HepG2 (cell line): ENCODE measurements around the gene LGALS1. TPM values are rescaled to one million over a fixed set of nuclear protein-coding genes. Genes with fewer than 3 reads are reported as not detected.

Experiments used
- ATF6 ChIP-seq: sonication (generic); formaldehyde crosslinking; conservative IDR thresholded peaks from 2 replicates; pipeline ENCODE4 v1.4.0; 2020; ENCODE audit warnings: missing genetic modification reagents
- CC2D1A ChIP-seq: sonication (generic); formaldehyde crosslinking; IDR thresholded peaks from 2 replicates; pipeline ENCODE4 v1.8.1; 2023; ENCODE audit warnings: mild to moderate bottlenecking, missing genetic modification reagents
- EEA1 ChIP-seq: sonication (generic); formaldehyde crosslinking; IDR thresholded peaks from 2 replicates; pipeline ENCODE4 v1.5.1; 2020; ENCODE audit warnings: mild to moderate bottlenecking, missing genetic modification reagents, borderline replicate concordance
- GATAD2A ChIP-seq: IDR thresholded peaks from 2 replicates; pipeline ENCODE4 v1.6.1; 2016
- GLMP ChIP-seq: sonication (generic); formaldehyde crosslinking; IDR thresholded peaks from 2 replicates; pipeline ENCODE4 v1.9.0; 2021; ENCODE audit warnings: missing genetic modification reagents, mild to moderate bottlenecking, borderline replicate concordance
- HMG20A ChIP-seq: IDR thresholded peaks from 2 replicates; pipeline ENCODE4 v1.6.1; 2016; ENCODE audit warnings: borderline replicate concordance
- MZF1 ChIP-seq: sonication (generic); formaldehyde crosslinking; IDR thresholded peaks from 2 replicates; pipeline ENCODE4 v1.8.1; 2023; ENCODE audit warnings: mild to moderate bottlenecking, missing genetic modification reagents, borderline replicate concordance
- NCOA2 ChIP-seq: sonication (generic); formaldehyde crosslinking; IDR thresholded peaks from 2 replicates; pipeline ENCODE4 v1.8.0; 2022; ENCODE audit warnings: inconsistent platforms
- SOX13 ChIP-seq, 3 experiments: fragments of 450-650 bp in 1 of 3; sonication (generic) in 1 of 3; formaldehyde crosslinking in 1 of 3; IDR thresholded peaks in 2 of 3; conservative IDR thresholded peaks in 1 of 3; 2 replicates each; pipeline versions ENCODE4 v1.5.0 to v1.6.1; 2016 to 2020; ENCODE audit warnings: antibody characterized with exemption in 1 of 3, mild to moderate bottlenecking in 1 of 3, missing compliant biosample characterization in 1 of 3, missing genetic modification reagents in 1 of 3, moderate library complexity in 1 of 3
- SOX6 ChIP-seq, 2 experiments: fragments of 450-650 bp in 1 of 2; sonication (generic) in 1 of 2; formaldehyde crosslinking in 1 of 2; IDR thresholded peaks; 2 replicates each; pipeline versions ENCODE4 v1.4.0 to v1.6.1; 2017 to 2020; ENCODE audit warnings: antibody characterized with exemption in 1 of 2, mild to moderate bottlenecking in 1 of 2, missing genetic modification reagents in 1 of 2
- ZFP36L2 ChIP-seq: sonication (generic); formaldehyde crosslinking; IDR thresholded peaks from 2 replicates; pipeline ENCODE4 v1.4.0; 2020; ENCODE audit warnings: missing genetic modification reagents
- ZNF335 ChIP-seq: sonication (generic); formaldehyde crosslinking; IDR thresholded peaks from 2 replicates; pipeline ENCODE4 v1.4.0; 2020; ENCODE audit warnings: missing genetic modification reagents
- ZNF337 ChIP-seq: sonication (generic); formaldehyde crosslinking; IDR thresholded peaks from 2 replicates; pipeline ENCODE4 v1.5.1; 2020; ENCODE audit warnings: missing genetic modification reagents, low read depth, mild to moderate bottlenecking, borderline replicate concordance
- ZNF615 ChIP-seq: sonication (generic); formaldehyde crosslinking; IDR thresholded peaks from 2 replicates; pipeline ENCODE4 v1.5.0; 2020; ENCODE audit warnings: mild to moderate bottlenecking, missing genetic modification reagents, borderline replicate concordance
- ZNF678 ChIP-seq: sonication (generic); formaldehyde crosslinking; IDR thresholded peaks from 2 replicates; pipeline ENCODE4 v1.4.0; 2020; ENCODE audit warnings: mild to moderate bottlenecking, missing genetic modification reagents
- ZNF75D ChIP-seq: sonication (generic); formaldehyde crosslinking; IDR thresholded peaks from 2 replicates; pipeline ENCODE4 v1.8.1; 2023; ENCODE audit warnings: missing genetic modification reagents, mild to moderate bottlenecking, borderline replicate concordance
- ZSCAN29 ChIP-seq: sonication (generic); formaldehyde crosslinking; conservative IDR thresholded peaks from 2 replicates; pipeline ENCODE4 v1.4.0; 2020; ENCODE audit warnings: mild to moderate bottlenecking, missing genetic modification reagents
- polyA plus RNA-seq, 8 experiments: library from polyadenylated mRNA; depleted of rRNA in 3 of 8; stranded (reverse) in 7 of 8; unstranded in 1 of 8; fragments of >200 nt; fragmentation: Illumina TruSeq in 4 of 8; extraction: Trizol in 4 of 8; gene quantifications; 2 replicates each; pipeline versions ENCODE4 v1.2.1 to v1.2.3, GENCODE V29; 2011 to 2016; ENCODE audit warnings: low read depth in 4 of 8, missing spikeins in 1 of 8, mixed read lengths in 1 of 8; ENCODE audit not compliant: insufficient read depth in 1 of 8
- total RNA-seq, 5 experiments: library from RNA; depleted of rRNA; stranded (reverse); fragments of >200 nt; fragmentation: Illumina TruSeq; extraction: Trizol; gene quantifications; 2 replicates each; pipeline ENCODE4 v1.2.3, GENCODE V29; 2016; ENCODE audit warnings: low read depth in 1 of 5
- TF ChIP-seq, protein P1 (sequence below): sonication (generic); formaldehyde crosslinking; IDR thresholded peaks from 2 replicates; pipeline ENCODE4 v1.4.0; 2020; ENCODE audit warnings: missing genetic modification reagents, borderline replicate concordance
- TF ChIP-seq, protein P2 (sequence below): sonication (generic); formaldehyde crosslinking; IDR thresholded peaks from 2 replicates; pipeline ENCODE4 v1.8.1; 2023; ENCODE audit warnings: mild to moderate bottlenecking, missing genetic modification reagents, borderline replicate concordance
- TF ChIP-seq, protein P3 (sequence below): sonication (generic); formaldehyde crosslinking; IDR thresholded peaks from 2 replicates; pipeline ENCODE4 v1.8.0; 2022; ENCODE audit warnings: mild to moderate bottlenecking, missing genetic modification reagents, moderate library complexity
- TF ChIP-seq, protein P4 (sequence below): IDR thresholded peaks from 2 replicates; pipeline ENCODE4 v1.6.1; 2016; ENCODE audit warnings: missing genetic modification reagents, missing compliant biosample characterization

The LGALS1 gene
- total and polyA plus RNA-seq, 2 of the 13 experiments (the other 11 are each of a cell fraction or from before 2014, with no cell fraction given) = 103 to 858 TPM

DNA sequence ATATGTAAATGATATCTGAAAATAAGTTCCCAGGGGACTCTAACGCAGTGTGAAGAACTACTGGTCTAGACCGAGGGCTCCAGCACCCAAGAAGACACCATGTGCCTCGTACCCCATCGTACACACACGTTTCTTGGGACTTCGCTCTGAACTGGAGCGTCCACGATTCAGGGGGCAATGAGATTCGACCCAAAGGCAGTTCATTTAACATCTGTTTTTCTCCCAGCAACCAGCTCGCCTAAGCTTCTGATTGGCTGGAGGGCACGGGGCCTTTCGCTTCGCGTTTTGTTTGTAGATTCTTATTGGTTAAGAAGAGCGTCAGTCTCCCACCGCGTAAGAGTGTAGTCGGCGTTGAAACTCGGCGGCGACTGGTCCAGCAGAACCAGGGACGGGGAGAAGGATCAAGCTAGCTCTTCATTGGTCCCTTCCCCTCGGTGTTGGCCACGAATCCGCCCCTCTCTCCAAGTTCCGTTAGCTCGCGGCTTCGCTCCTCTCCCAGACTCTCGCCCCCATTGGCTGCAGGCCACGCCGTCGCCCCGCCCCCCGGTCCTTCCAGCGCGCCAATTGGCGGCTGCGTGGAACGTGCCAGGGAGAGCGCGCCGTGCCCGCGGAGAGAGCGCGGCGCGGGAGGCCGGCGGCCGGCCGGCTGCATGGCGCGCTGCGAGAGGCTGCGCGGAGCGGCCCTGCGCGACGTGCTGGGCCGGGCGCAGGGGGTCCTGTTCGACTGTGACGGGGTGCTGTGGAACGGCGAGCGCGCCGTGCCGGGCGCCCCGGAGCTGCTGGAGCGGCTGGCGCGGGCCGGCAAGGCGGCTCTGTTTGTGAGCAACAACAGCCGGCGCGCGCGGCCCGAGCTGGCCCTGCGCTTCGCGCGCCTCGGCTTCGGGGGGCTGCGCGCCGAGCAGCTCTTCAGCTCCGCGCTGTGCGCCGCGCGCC lies 17.0 kb upstream of the LGALS1 start, which contains the start of gene PDXP (continued):
- TF ChIP-seq NCOA2 (no peak), ZSCAN29 (CRISPR knock-in tag) (0 out of 2 replicates have a peak, but pooled peaks have one; percentile 24), MZF1 (no peak), CC2D1A (CRISPR knock-in tag) (no peak), HMG20A (no peak), GATAD2A (no peak), ZNF337 (CRISPR knock-in tag) (no peak), GLMP (no peak), ZNF75D (CRISPR knock-in tag) (no peak), ZNF615 (CRISPR knock-in tag) (no peak), EEA1 (no peak), ZFP36L2 (CRISPR knock-in tag) (no peak), SOX6 (IDR thresholded peaks at IDR 0.05) (no peak), SOX6 (CRISPR knock-in tag; IDR thresholded peaks at IDR 0.05) (peak; percentile 21; the same call in 1 of the 2 replicates), ATF6 (CRISPR knock-in tag) (no peak), SOX13 (IDR thresholded peaks at IDR 0.05) (no peak), SOX13 (CRISPR knock-in tag; conservative IDR thresholded peaks at IDR 0.05 in 1 of 2, IDR thresholded peaks at IDR 0.05 in 1 of 2) (no peak), ZNF335 (CRISPR knock-in tag) (no peak), ZNF678 (no peak)
- TF ChIP-seq, protein P1, sequence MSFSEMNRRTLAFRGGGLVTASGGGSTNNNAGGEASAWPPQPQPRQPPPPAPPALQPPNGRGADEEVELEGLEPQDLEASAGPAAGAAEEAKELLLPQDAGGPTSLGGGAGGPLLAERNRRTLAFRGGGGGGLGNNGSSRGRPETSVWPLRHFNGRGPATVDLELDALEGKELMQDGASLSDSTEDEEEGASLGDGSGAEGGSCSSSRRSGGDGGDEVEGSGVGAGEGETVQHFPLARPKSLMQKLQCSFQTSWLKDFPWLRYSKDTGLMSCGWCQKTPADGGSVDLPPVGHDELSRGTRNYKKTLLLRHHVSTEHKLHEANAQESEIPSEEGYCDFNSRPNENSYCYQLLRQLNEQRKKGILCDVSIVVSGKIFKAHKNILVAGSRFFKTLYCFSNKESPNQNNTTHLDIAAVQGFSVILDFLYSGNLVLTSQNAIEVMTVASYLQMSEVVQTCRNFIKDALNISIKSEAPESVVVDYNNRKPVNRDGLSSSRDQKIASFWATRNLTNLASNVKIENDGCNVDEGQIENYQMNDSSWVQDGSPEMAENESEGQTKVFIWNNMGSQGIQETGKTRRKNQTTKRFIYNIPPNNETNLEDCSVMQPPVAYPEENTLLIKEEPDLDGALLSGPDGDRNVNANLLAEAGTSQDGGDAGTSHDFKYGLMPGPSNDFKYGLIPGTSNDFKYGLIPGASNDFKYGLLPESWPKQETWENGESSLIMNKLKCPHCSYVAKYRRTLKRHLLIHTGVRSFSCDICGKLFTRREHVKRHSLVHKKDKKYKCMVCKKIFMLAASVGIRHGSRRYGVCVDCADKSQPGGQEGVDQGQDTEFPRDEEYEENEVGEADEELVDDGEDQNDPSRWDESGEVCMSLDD = no peak
- TF ChIP-seq, protein P2, sequence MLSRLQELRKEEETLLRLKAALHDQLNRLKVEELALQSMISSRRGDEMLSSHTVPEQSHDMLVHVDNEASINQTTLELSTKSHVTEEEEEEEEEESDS (CRISPR knock-in tag) = no peak
- TF ChIP-seq, protein P3, sequence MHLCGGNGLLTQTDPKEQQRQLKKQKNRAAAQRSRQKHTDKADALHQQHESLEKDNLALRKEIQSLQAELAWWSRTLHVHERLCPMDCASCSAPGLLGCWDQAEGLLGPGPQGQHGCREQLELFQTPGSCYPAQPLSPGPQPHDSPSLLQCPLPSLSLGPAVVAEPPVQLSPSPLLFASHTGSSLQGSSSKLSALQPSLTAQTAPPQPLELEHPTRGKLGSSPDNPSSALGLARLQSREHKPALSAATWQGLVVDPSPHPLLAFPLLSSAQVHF (CRISPR knock-in tag) = no peak
- TF ChIP-seq, protein P4, sequence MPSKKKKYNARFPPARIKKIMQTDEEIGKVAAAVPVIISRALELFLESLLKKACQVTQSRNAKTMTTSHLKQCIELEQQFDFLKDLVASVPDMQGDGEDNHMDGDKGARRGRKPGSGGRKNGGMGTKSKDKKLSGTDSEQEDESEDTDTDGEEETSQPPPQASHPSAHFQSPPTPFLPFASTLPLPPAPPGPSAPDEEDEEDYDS (CRISPR knock-in tag) = peak; percentile 97
